GM20431 (cell line): ENCODE data around the gene MED23.

ENCODE experiments used
- in situ Hi-C: fragments of 300-500 bp; cut with MseI, MboI; formaldehyde crosslinking; loops from one replicate; pipeline ENCODE4 v1.15.0; 2020; ENCODE audit warnings: low sequenced_read_pairs; ENCODE audit not compliant: unreplicated experiment

Gene MED23

GRCh38 chr6:131587909-131588308, 40.1 kb downstream of the MED23 start:
- in situ Hi-C loops: no loop called here

DNA sequence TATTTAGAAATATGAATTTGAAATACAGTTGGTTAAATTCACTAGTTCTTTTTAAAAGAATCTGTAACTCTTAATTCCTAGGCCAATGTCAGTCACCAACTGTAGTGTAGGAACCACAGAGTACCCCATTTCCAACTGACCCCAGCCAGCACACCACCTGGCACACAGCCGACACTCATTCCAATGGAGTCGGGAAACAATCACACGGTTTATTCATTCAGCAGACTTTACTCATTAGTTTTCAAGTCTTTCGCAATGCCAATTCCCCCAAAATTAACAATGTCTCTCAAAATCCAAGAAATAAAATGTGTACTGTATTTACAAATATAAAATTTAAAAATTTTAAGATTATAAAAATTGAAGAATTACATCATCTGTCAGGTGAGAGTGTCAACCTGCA, 41.5 kb downstream of the MED23 start:
- in situ Hi-C loops: no loop called here

DNA sequence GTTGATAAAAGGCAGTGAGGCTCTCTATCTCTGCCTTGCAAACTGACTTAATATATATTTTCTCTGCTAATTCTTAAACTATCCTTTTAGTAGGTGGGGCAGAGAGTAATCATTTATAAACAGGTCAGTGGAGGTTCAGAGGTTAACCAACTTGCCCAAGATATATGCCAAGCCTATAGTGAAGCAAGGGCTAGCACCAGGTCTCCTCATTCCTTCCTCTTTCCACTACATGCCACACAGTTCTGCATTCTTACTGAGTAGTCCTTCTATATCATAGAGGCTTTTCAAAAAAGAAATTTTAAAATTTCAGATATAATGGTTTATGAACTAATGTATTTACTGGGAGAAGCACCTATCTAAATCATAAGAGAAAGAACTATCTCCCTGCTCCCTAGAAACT, 46.5 kb downstream of the MED23 start:
- in situ Hi-C loops: no loop called here

- in situ Hi-C loops: no loop called here
Observed at GRCh38 chr6:131575834-131576478, 52.1 kb downstream of the MED23 start.

- in situ Hi-C loops: no loop called here
Observed at GRCh38 chr6:131574686-131575085, 53.4 kb downstream of the MED23 start.

DNA sequence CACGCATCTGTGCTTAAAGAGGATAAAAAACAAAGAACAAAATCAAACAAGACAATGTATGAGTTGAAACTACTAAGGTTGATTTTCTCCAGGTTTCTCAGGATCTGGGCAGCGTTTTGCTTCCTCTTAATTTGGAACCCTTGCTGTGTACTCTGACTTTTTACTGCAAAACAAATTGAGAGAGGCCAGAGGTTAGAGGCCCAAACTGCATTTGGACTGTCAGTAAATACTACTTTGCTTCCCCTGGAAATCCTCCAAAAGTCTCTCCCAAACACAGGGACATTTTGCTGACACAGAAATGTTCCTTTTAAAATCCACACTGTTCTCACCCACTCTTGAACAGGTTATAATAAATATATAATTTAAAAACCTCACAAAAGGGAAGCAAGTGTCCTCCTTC, 53.9 kb downstream of the MED23 start:
- in situ Hi-C loops: no loop called here

DNA sequence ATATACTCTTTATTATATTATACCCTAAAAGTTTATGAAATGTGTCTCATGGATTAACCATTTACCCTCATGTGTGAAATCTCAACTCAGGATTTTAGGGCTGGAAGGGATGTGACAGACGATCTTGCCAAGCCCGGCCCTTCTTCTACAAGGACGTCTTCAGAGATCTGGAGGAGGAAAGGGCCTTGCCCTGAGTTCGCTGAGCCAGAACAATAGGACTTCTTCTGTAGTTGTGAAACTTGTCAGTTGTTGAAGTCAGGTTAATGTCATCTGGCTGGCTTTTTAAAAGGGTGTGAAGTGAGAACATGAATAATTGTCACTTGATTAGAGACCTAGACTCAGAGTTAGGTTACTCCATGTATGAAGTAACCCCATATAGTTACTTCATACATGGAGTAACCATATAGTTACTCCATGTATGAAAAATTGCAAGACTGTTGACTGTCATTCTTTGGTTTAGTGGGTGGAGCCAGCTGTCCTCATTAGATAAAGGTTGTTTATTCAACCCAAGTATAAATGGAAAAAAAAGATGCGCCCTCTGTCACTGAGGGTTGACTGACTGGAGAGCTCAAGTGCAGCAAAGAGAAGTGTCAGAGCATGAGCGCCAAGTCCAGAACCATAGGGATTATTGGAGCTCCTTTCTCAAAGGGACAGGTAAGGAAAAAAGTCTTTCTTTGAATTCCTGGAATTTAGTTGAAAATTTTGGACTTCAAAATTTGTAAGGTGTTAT, 55.2 kb downstream of the MED23 start, which contains the start of gene ARG1:
Gene ARG1 (plus strand): TSS at position 541 of the 730 bp plus-strand sequence. CDS start 57 bp downstream, at position 598.
- in situ Hi-C loops: no loop called here

GRCh38 chr6:131568726-131569125, 59.3 kb downstream of the MED23 start:
- in situ Hi-C loops: no loop called here

DNA sequence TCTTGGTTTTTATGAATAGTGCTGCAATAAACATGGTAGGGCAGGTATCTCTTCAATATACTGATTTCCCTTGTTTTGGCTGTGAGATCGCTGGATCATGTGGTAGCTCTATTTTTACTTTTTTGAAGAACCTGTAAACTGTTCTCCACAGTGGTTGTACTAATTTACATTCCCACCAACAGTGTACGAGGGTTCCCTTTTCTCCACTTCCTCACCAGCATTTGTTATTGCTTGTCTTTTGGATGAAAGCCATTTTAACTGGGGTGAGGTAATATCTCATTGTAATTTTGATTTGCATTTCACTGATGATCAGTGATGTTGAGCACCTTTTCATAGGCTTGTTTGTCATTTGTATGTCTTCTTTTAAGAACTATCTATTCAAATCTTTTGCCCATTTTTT, 63.0 kb downstream of the MED23 start:
- in situ Hi-C loops: no loop called here

- in situ Hi-C loops: no loop called here
Observed at GRCh38 chr6:131561925-131562707, 65.9 kb downstream of the MED23 start.

DNA sequence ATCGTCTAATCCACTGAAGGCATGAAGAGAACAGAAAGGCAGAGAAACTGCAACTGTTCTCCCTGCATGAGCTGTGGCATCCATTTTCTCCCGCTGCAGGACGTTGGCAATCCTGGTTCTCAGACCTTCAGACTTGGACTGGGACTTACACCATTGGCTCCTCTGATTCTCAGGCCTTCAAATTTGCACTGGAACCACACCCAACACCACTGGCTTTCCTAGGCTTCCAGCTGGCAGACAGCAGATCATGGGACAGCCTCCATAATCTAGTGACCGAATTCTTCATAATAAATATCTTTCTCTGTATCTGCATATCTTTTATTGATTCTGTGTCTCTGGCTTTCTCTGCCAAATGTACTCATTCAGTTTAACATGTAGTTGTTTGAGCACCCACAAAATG, 69.1 kb downstream of the MED23 start:
- in situ Hi-C loops: no loop called here

DNA sequence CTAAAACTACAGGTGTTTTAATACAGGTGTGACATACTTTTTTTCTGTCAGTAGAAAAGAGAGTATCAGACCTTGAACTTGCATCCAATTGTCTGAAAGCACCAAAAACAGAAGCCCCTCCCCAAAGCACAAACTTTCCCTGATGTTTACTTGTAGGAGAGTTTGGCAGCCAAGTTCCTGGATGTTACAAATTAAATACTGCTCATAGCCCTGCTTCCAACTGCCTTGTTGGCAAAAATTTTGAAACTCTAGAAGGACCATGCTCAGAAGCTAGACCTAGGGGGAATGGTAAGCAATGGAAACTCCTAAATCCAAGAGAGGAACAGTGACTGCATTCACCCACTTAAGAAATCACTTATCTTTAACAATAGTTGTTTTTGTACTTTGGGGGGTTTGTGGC, 72.0 kb downstream of the MED23 start:
- in situ Hi-C loops: no loop called here

- in situ Hi-C loops: no loop called here
Observed at GRCh38 chr6:131552572-131552971, 75.5 kb downstream of the MED23 start.

DNA sequence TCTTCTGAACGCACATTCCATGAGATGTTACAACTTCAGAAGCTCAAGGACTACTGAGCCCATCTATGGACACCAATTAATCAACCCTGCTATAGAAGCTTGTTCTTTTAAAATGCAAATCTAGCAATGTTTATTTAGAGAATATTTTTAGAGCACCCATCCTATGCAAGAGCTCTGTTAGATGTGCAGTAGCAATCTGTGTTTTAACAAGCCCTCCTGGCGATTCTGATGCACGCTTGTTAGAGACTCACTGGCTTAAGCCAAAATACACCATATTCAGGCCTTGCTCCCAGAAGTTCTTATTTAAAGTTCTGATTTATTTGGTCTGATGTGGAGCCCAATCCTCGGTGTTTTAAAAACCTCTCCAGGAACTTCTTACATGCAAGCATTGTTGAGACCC, 76.1 kb downstream of the MED23 start:
- in situ Hi-C loops: no loop called here

DNA sequence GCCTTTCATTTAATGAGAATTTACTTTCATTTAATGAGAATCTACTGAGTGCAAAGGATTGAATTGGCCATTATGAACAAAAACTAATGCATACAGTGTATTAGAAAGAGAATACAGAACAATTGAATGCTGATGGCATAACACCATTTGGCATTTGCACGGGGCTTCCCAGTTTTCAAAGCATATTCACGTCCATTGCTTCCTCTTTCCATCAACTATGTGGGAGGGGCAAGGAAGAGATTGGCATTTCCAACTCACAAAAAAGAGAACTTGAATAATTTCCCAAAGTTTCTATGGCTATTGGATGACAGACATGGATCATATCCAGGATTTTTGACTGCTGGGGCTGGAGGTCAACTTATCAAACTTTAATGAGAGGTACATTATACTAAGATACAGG, 78.2 kb downstream of the MED23 start:
- in situ Hi-C loops: loop anchor here (25.0 kb wide), 1 partner anchor 363 kb away; no protein-coding TSS in a partner anchor

GRCh38 chr6:131548441-131548840, 79.6 kb downstream of the MED23 start:
- in situ Hi-C loops: loop anchor here (25.0 kb wide), 1 partner anchor 361 kb away; no protein-coding TSS in a partner anchor

DNA sequence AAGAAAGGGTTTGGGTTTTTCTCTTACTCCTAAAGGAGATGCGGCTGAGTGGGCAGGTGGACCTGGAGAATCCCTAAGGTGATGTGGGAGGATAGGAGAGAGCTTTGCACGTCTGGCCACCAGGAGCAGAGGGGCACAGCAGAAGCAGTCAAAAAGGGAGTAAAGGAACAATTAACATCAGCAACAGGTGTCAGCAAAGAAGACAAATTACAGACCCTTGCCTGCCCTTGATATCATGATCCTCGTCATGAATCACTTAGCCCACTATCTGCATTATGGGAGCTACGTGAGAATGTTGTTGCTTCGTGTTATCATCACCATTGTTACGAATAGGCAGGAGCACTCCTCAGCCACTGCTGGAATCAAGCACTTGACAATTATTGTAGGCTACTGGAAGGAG, 80.6 kb downstream of the MED23 start:
- in situ Hi-C loops: loop anchor here (25.0 kb wide), 1 partner anchor 360 kb away; no protein-coding TSS in a partner anchor

GRCh38 chr6:131545317-131545716, 82.7 kb downstream of the MED23 start:
- in situ Hi-C loops: loop anchor here (25.0 kb wide), 1 partner anchor 358 kb away; no protein-coding TSS in a partner anchor

DNA sequence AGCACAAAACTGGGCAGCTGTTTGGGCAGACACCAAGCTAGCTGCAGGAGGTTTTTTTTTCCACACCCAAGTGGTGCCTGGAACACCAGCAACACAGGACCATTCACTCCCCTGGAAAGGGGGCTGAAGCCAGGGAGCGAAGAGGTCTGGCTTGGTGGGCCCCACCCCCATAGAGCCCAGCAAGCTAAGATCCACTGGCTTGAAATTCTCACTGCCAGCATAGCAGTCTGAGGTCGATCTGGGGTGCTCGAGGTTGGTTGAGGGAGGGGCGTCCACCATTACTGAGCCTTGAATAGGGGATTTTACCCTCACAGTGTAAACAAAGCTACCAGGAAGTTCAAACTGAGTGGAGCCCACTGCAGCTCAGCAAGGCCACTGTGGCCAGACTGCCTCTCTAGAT, 89.4 kb downstream of the MED23 start:
- in situ Hi-C loops: loop anchor here (25.0 kb wide), 1 partner anchor 351 kb away; no protein-coding TSS in a partner anchor

DNA sequence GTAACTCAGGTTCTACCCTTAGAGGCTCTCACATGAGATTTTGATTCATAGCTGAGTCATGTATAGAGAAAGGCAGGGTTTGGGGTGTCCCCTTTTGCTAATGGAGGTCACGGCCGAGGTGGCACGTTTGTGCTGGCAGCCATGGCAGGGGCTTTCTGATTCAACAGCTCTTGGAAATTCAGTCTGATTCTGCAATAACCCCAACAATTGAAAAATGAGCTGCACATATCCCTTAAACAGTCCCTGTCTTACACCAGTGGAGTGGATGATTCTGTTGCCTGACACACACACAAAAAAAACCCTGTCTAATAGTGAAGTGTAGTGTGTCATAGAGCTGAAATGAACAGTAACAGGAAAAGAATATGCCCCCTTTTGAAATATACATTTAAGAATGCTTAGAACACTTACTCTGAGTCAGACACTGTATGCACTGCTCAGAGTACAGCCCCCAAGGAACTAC, 95.4 kb downstream of the MED23 start:
- in situ Hi-C loops: loop anchor here (25.0 kb wide), 1 partner anchor 345 kb away; no protein-coding TSS in a partner anchor
